ENCODE data around the gene ADIG.

- TF ChIP-seq POLR2A (IDR thresholded peaks at IDR 0.05) = no peak
- TF ChIP-seq, protein P1, sequence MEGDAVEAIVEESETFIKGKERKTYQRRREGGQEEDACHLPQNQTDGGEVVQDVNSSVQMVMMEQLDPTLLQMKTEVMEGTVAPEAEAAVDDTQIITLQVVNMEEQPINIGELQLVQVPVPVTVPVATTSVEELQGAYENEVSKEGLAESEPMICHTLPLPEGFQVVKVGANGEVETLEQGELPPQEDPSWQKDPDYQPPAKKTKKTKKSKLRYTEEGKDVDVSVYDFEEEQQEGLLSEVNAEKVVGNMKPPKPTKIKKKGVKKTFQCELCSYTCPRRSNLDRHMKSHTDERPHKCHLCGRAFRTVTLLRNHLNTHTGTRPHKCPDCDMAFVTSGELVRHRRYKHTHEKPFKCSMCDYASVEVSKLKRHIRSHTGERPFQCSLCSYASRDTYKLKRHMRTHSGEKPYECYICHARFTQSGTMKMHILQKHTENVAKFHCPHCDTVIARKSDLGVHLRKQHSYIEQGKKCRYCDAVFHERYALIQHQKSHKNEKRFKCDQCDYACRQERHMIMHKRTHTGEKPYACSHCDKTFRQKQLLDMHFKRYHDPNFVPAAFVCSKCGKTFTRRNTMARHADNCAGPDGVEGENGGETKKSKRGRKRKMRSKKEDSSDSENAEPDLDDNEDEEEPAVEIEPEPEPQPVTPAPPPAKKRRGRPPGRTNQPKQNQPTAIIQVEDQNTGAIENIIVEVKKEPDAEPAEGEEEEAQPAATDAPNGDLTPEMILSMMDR (IDR thresholded peaks at IDR 0.05) = no peak
- TF ChIP-seq EP300 (IDR thresholded peaks at IDR 0.05) = no peak
These were observed 37.7 kb upstream of the ADIG start for GRCh38 chr20:38543014-38543906.
